ENCODE data around the gene BNIP3. TPM values are rescaled to one million over a fixed set of nuclear protein-coding genes. Genes with fewer than 3 reads are reported as not detected.
A peak's percentile ranks its signal among the peaks of the same experiment; 100 is the strongest.

Gene BNIP3
- polyA plus RNA-seq, 3 donors, result 3.2 to 7.2 (median 4.6) TPM

- no CpG with 5 or more reads among the region's 2 CpGs for WGBS (ENCODE audit: insufficient coverage)
- peaks cover 7 to 17% (median 13%) of the 10 kb centered on the region in 3 donors for H3K27me3 Mint-ChIP-seq (ENCODE audit: low read depth in 3 of 3)
- peaks cover 8% of the 10 kb centered on the region in 2 donors for H3K27me3 ChIP-seq (ENCODE audit: control insufficient read depth in 2 of 2, insufficient read depth in 2 of 2, low read length in 2 of 2)
Measured at GRCh38 chr10:132010483-132010882, 28.8 kb upstream of the BNIP3 start.

GRCh38 chr10:132009575-132009974 is 27.9 kb upstream of the BNIP3 start:
- H3K27me3 ChIP-seq (ENCODE audit: control insufficient read depth in 2 of 2, insufficient read depth in 2 of 2, low read length in 2 of 2), result peaks cover 8% of the 10 kb centered on the region in 2 donors
- Mint-ChIP-seq H3K4me3 (peak overlapping the region in 1 of 2 donors; percentile 1), H3K4me1 (peaks cover 3% of the 10 kb centered on the region), H3K27ac (no peak overlapping the region), H3K9me3 (peaks cover 5 to 14% (median 9%) of the 10 kb centered on the region in 7 donors), H3K27me3 (ENCODE audit: low read depth in 3 of 3) (peaks cover 10 to 18% (median 17%) of the 10 kb centered on the region in 3 donors), H3K36me3 (no peaks in the 10 kb centered on the region)
- intact Hi-C loops (cut with micrococcal nuclease), result no loop called here
- no peak overlapping the region for H3K4me3 ChIP-seq (replicated peaks in 1 of 3; ENCODE audit: low read depth in 2 of 3, low read length in 3 of 3)
- H3K27ac ChIP-seq (ENCODE audit: low read depth in 1 of 2, low read length in 2 of 2), result no peak overlapping the region
- H3K9ac ChIP-seq (ENCODE audit: insufficient read depth, low read length, poor library complexity, severe bottlenecking), result no peak overlapping the region
- no peak for TF ChIP-seq CTCF (IDR thresholded peaks at IDR 0.05)
- H4K20me1 ChIP-seq (ENCODE audit: insufficient read depth, low read length), result no peaks in the 10 kb centered on the region
- DNase-seq, result no peak
- no peak overlapping the region for H2AFZ ChIP-seq (ENCODE audit: insufficient read depth, low read depth, low read length, poor library complexity, severe bottlenecking)
- H3K9me3 ChIP-seq (replicated peaks in 1 of 2; ENCODE audit: control insufficient read depth in 1 of 2, insufficient read depth in 1 of 2, low read length in 2 of 2), result peaks cover 8% of the 10 kb centered on the region in 2 donors
- no peaks in the 10 kb centered on the region for H3K79me2 ChIP-seq (ENCODE audit: insufficient read depth, low read length)
- no peaks in the 10 kb centered on the region for H3K4me1 ChIP-seq (ENCODE audit: control insufficient read depth in 1 of 2, insufficient read depth in 2 of 2, low read length in 2 of 2)
- 40% methylated on average over 1 of the region's 3 CpGs for WGBS (ENCODE audit: insufficient coverage)
- H3K4me2 ChIP-seq (replicated peaks; ENCODE audit: extremely low read depth, low read length, poor library complexity, severe bottlenecking), result no peak overlapping the region
- H3K36me3 ChIP-seq (replicated peaks in 1 of 2; ENCODE audit: control insufficient read depth in 1 of 2, insufficient read depth in 2 of 2, low read length in 2 of 2), result no peaks in the 10 kb centered on the region

More at GRCh38 chr10:132010483-132010882, 28.8 kb upstream of the BNIP3 start:
- no peaks in the 10 kb centered on the region for H3K36me3 Mint-ChIP-seq
- Histone ChIP-seq H3K36me3 (replicated peaks in 1 of 2; ENCODE audit: control insufficient read depth in 1 of 2, insufficient read depth in 2 of 2, low read length in 2 of 2) (no peaks in the 10 kb centered on the region), H3K79me2 (ENCODE audit: insufficient read depth, low read length) (no peaks in the 10 kb centered on the region), H3K9me3 (replicated peaks in 1 of 2; ENCODE audit: control insufficient read depth in 1 of 2, insufficient read depth in 1 of 2, low read length in 2 of 2) (peaks cover under 1 to 2% of the 10 kb centered on the region in 2 donors), H3K4me1 (ENCODE audit: control insufficient read depth in 1 of 2, insufficient read depth in 2 of 2, low read length in 2 of 2) (no peaks in the 10 kb centered on the region), H4K20me1 (ENCODE audit: insufficient read depth, low read length) (no peaks in the 10 kb centered on the region), H2AFZ (ENCODE audit: insufficient read depth, low read depth, low read length, poor library complexity, severe bottlenecking) (no peak overlapping the region), H3K4me2 (replicated peaks; ENCODE audit: extremely low read depth, low read length, poor library complexity, severe bottlenecking) (no peak overlapping the region), H3K9ac (ENCODE audit: insufficient read depth, low read length, poor library complexity, severe bottlenecking) (no peak overlapping the region), H3K4me3 (replicated peaks in 1 of 3; ENCODE audit: low read depth in 2 of 3, low read length in 3 of 3) (no peak overlapping the region), H3K27ac (ENCODE audit: low read depth in 1 of 2, low read length in 2 of 2) (no peak overlapping the region)
- no peak for DNase-seq
- H3K9me3 Mint-ChIP-seq, result peaks cover under 1 to 7% (median 3%) of the 10 kb centered on the region in 7 donors
- intact Hi-C loops (cut with micrococcal nuclease), result no loop called here
- peaks cover 2% of the 10 kb centered on the region for H3K4me1 Mint-ChIP-seq
- H3K4me3 Mint-ChIP-seq, result no peak overlapping the region
- TF ChIP-seq CTCF (IDR thresholded peaks at IDR 0.05), result no peak
- H3K27ac Mint-ChIP-seq, result no peak overlapping the region

Data from CD14-positive monocyte (primary cell).